Stomach (tissue), 9 donors: ENCODE results near the gene MAEA. TPM values are rescaled to one million over a fixed set of nuclear protein-coding genes. Genes with fewer than 3 reads are reported as not detected.

ENCODE experiments used
- DNase-seq, 2 donors: peaks; one replicate each; pipeline versions ENCODE4 v3.0.0 to v3.0.0-alpha.2; 2013 to 2019
- H3K27ac ChIP-seq, 5 donors: fragments of 200-600 bp in 4 of 5; sonication (generic) in 4 of 5; one replicate each; pipeline ENCODE4 v1.5.1; 2013 to 2019; ENCODE audit warnings: mild to moderate bottlenecking in 1 of 5, moderate library complexity in 1 of 5
- H3K27me3 ChIP-seq, 3 donors: fragments of 200-600 bp; sonication (generic); one replicate each; pipeline ENCODE4 v1.5.1; 2017 to 2019; ENCODE audit warnings: mixed run types in 1 of 3
- H3K36me3 ChIP-seq, 4 donors: fragments of 200-600 bp; sonication (generic); 1 replicate in 3 of 4; 2 replicates in 1 of 4; pipeline ENCODE4 v1.5.1; 2016 to 2019
- H3K4me1 ChIP-seq, 4 donors: fragments of 200-600 bp; sonication (generic); one replicate each; pipeline ENCODE4 v1.5.1; 2016 to 2019
- H3K4me3 ChIP-seq, 4 donors: fragments of 200-600 bp; sonication (generic) in 3 of 4; one replicate each; pipeline ENCODE4 v1.5.1; 2016 to 2019; ENCODE audit warnings: mild to moderate bottlenecking in 1 of 4
- H3K9me3 ChIP-seq, 4 donors: fragments of 200-600 bp; sonication (generic); one replicate each; pipeline ENCODE4 v1.5.1; 2016 to 2019
- EP300 ChIP-seq: sonication (generic); formaldehyde crosslinking; IDR thresholded peaks from one replicate; pipeline ENCODE4 v1.6.1; 2017; ENCODE audit warnings: antibody characterized with exemption
- POLR2A ChIP-seq, 4 donors: fragments of 450-650 bp; IDR thresholded peaks; one replicate each; pipeline ENCODE4 v1.6.1; 2016; ENCODE audit warnings: antibody characterized with exemption in 4 of 4, control low read depth in 2 of 4, mild to moderate bottlenecking in 1 of 4, moderate library complexity in 1 of 4
- POLR2AphosphoS5 ChIP-seq, 3 donors: sonication (generic); formaldehyde crosslinking; IDR thresholded peaks; one replicate each; pipeline ENCODE4 v1.6.1; 2016; ENCODE audit warnings: antibody characterized with exemption in 3 of 3
- WGBS, 5 donors: extraction: QIAGEN DNeasy Blood & Tissue Kit in 3 of 5; methylation state at CpG; one replicate each; pipeline versions ENCODE4 v1.1.5 to v1.1.7; 2013 to 2018; 5-methylcytosine and 5-hydroxymethylcytosine counted together
- intact Hi-C: fragments of 100-400 bp; cut with DNase I; formaldehyde crosslinking; loops from one replicate; pipeline ENCODE4 v1.15.1; 2023; ENCODE audit warnings: low total_unique reads
- polyA plus RNA-seq, 3 donors: library from polyadenylated mRNA; stranded (reverse); fragments of 200-250 nt; gene quantifications; one replicate each; pipeline ENCODE4 v1.2.3, GENCODE V29; 2013
- total RNA-seq, 5 donors: library from RNA; depleted of rRNA; stranded (reverse); fragments of >200 nt; gene quantifications; one replicate each; pipeline versions ENCODE4 v1.1.0 to v1.2.3, GENCODE V29; 2014 to 2016
- TF ChIP-seq, protein P1 (sequence below), 7 experiments: fragments of 450-650 bp in 4 of 7; fragments of 200-600 bp in 3 of 7; sonication (generic) in 3 of 7; IDR thresholded peaks; one replicate each; pipeline ENCODE4 v1.5.1; 2016 to 2019; ENCODE audit warnings: antibody characterized with exemption in 7 of 7, control low read depth in 2 of 7, mild to moderate bottlenecking in 1 of 7
- donor health status: healthy with polysubstance abuse.
- donor health status: Bipolar disorder and iron deficiency.
- donor health status: healthy.

Gene MAEA
- total and polyA plus RNA-seq, 8 donors: 34.0 to 295 (median 63.0) TPM

DNA sequence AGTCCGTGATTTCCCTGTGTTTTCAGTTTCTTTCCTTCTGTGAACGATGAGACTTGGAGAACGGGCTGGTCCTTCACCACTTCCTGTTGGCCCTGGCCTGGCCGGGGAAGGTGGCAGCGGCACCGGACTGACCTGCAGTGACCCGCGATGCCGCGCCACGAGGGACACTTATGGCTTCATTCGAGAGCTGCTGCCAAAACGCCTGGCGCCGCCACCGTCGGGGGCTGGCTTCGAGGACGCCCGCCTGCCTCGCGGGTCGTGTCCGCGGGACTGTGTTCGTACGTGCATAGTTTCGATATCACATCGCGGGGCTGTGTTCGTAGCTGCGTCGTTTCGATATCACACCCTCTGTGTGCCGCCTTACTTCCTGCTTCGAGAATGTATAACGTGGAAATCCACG, 49.8 kb downstream of the MAEA start:
- H3K36me3 ChIP-seq: peaks cover 44 to 68% (median 66%) of the 10 kb centered on the region in 4 donors
- H3K27me3 ChIP-seq: no peaks in the 10 kb centered on the region
- peaks cover 0 to 5% (median 4%) of the 10 kb centered on the region in 4 donors for H3K4me1 ChIP-seq
- no peak for DNase-seq
- H3K27ac ChIP-seq: no peak overlapping the region
- intact Hi-C loops: loop anchor here (10.0 kb wide), 1 partner anchor 85 kb away; no protein-coding TSS in a partner anchor
- no peak overlapping the region for H3K4me3 ChIP-seq
- H3K9me3 ChIP-seq: no peaks in the 10 kb centered on the region
- TF ChIP-seq, protein P1, sequence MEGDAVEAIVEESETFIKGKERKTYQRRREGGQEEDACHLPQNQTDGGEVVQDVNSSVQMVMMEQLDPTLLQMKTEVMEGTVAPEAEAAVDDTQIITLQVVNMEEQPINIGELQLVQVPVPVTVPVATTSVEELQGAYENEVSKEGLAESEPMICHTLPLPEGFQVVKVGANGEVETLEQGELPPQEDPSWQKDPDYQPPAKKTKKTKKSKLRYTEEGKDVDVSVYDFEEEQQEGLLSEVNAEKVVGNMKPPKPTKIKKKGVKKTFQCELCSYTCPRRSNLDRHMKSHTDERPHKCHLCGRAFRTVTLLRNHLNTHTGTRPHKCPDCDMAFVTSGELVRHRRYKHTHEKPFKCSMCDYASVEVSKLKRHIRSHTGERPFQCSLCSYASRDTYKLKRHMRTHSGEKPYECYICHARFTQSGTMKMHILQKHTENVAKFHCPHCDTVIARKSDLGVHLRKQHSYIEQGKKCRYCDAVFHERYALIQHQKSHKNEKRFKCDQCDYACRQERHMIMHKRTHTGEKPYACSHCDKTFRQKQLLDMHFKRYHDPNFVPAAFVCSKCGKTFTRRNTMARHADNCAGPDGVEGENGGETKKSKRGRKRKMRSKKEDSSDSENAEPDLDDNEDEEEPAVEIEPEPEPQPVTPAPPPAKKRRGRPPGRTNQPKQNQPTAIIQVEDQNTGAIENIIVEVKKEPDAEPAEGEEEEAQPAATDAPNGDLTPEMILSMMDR (IDR thresholded peaks at IDR 0.05): no peak
- no peak for TF ChIP-seq POLR2A (IDR thresholded peaks at IDR 0.05)
- no peak for TF ChIP-seq POLR2AphosphoS5 (IDR thresholded peaks at IDR 0.05)
- no peak for TF ChIP-seq EP300
- 96 to 97% (median 97%) methylated on average over 38 of the region's 38 CpGs for WGBS, 5 donors

DNA sequence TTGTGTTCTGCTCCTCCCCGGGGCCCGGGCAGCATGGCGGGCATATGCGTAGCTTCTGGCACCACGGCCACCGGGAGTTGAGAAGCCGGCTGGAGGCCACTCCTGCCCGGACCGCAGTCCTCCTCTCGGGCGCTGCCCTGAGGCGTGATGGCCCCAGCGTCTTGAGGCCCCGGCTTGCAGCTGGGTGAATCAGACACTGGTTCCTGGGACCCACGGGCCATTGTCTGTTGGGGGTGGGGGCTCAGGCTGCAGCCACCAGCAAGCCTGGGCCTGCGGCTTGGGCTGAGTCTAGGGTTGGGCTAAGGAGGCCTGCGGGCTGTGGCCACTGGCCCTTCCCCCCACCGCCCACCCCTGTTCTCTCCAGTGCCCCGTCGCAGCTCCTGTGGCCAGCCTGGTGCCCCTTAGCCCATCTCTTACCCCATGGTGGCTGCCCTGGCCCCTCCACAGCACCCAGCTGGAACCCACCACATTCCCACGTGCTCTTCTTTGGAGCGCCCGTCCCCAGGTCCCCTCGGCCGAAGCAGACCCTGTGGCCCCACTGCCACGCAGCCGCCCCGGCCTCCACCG, 50.6 kb downstream of the MAEA start:
- Histone ChIP-seq H3K36me3 (peaks cover 44 to 60% (median 58%) of the 10 kb centered on the region in 4 donors), H3K4me3 (no peak overlapping the region), H3K9me3 (no peaks in the 10 kb centered on the region), H3K4me1 (peaks cover 4 to 13% (median 12%) of the 10 kb centered on the region in 4 donors), H3K27me3 (no peaks in the 10 kb centered on the region), H3K27ac (no peak overlapping the region)
- TF ChIP-seq POLR2A (IDR thresholded peaks at IDR 0.05) (no peak), EP300 (no peak), POLR2AphosphoS5 (IDR thresholded peaks at IDR 0.05) (no peak)
- TF ChIP-seq, protein P1 (IDR thresholded peaks at IDR 0.05): no peak
- intact Hi-C loops: no loop called here
- 81 to 96% (median 92%) methylated on average over 17 to 29 of the region's 29 CpGs for WGBS, 5 donors
- DNase-seq: no peak

DNA sequence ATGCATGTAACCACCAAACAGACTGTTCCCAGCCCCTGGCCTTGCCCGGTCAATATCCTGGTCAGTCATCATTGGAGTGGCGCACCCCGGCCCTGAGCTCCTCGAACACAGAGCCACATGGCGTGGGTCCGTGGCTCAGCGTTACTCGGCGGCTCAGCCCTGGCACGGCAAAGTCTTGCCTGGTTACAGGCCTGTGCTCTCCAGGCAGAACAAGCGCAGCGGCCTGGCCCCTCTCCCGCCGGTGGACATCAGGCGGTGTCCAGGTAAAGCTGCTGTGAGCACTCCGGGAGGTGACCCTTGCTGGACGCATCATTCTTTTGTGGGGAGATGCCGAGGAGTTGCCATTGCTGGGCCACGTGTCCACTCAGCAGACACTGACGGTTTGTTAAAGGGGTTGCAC, 51.2 kb downstream of the MAEA start:
- Histone ChIP-seq H3K4me1 (peaks cover 4 to 19% (median 18%) of the 10 kb centered on the region in 4 donors), H3K9me3 (no peaks in the 10 kb centered on the region), H3K4me3 (no peak overlapping the region), H3K36me3 (peaks cover 44 to 59% (median 57%) of the 10 kb centered on the region in 4 donors), H3K27me3 (no peaks in the 10 kb centered on the region), H3K27ac (no peak overlapping the region)
- TF ChIP-seq, protein P1 (IDR thresholded peaks at IDR 0.05): no peak
- TF ChIP-seq EP300 (no peak), POLR2A (IDR thresholded peaks at IDR 0.05) (no peak), POLR2AphosphoS5 (IDR thresholded peaks at IDR 0.05) (no peak)
- intact Hi-C loops: no loop called here
- no peak for DNase-seq
- 94 to 98% (median 95%) methylated on average over 20 of the region's 20 CpGs for WGBS, 5 donors

DNA sequence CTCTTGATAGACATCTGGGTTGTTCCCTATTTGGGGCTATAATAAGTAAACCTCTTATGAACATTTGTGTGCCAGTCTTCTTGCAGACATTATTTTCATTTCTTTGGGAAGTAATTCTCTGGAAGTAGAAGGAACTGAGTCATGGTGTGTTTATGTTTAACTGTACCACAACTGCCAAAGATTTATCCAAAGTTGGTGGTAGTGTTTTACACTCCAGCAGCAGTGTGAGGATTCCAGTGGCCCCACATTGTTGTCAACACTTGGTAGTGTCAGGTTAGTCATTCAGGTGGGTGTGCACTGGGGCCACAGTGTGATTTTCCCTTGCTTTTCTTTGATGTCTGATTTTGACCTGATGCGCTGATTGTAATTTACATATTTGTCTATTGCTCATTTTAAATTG, 52.3 kb downstream of the MAEA start:
- DNase-seq: no peak
- intact Hi-C loops: no loop called here
- no peak for TF ChIP-seq POLR2A (IDR thresholded peaks at IDR 0.05)
- no peak for TF ChIP-seq POLR2AphosphoS5 (IDR thresholded peaks at IDR 0.05)
- no peak for TF ChIP-seq EP300
- Histone ChIP-seq H3K27me3 (no peaks in the 10 kb centered on the region), H3K4me3 (no peak overlapping the region), H3K9me3 (no peaks in the 10 kb centered on the region), H3K27ac (no peak overlapping the region), H3K36me3 (peaks cover 38 to 48% (median 46%) of the 10 kb centered on the region in 4 donors), H3K4me1 (peaks cover 4 to 25% (median 21%) of the 10 kb centered on the region in 4 donors)
- 93 to 100% (median 100%) methylated on average over 1 of the region's 1 CpG for WGBS, 5 donors

DNA sequence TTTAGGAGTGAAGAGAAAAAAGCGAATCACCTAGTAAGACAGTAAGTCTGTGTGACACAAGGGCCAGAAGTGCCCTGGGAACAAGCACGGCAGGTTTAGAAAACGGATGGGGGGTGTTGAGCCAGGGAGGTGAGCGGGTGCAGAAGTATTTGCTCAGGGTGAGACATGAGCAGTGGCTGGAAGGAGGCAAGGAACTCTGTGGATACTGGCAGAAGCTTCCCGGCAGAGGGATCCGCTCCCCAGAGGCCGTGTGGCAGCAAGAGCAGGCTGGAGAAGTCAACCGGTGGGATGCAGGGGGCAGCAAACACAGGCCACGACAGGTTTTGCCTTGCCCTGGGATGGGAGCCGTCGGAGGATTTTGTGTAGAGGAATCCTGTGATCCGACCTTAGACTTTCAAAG, 55.0 kb downstream of the MAEA start:
- no peak overlapping the region for H3K4me3 ChIP-seq
- whole genome bisulfite sequencing, 5 donors: 35 to 55% (median 47%) methylated on average over 11 to 12 of the region's 12 CpGs
- no peak for DNase-seq
- peak overlapping the region in 4 of 5 donors; percentile 11 to 100 (median 34) for H3K27ac ChIP-seq
- TF ChIP-seq POLR2AphosphoS5 (IDR thresholded peaks at IDR 0.05) (no peak), EP300 (no peak), POLR2A (IDR thresholded peaks at IDR 0.05) (no peak)
- TF ChIP-seq, protein P1 (IDR thresholded peaks at IDR 0.05): no peak
- no peaks in the 10 kb centered on the region for H3K9me3 ChIP-seq
- no peaks in the 10 kb centered on the region for H3K27me3 ChIP-seq
- peaks cover 19 to 49% (median 42%) of the 10 kb centered on the region in 4 donors for H3K4me1 ChIP-seq
- H3K36me3 ChIP-seq: peaks cover 19 to 24% (median 23%) of the 10 kb centered on the region in 4 donors
- intact Hi-C loops: loop anchor here (5.0 kb wide), 1 partner anchor 52 kb away; no protein-coding TSS in a partner anchor
